Mesenteric fat pad (tissue), 1 donor: ENCODE results near the gene DHRS7B. TPM values are rescaled to one million over a fixed set of nuclear protein-coding genes. Genes with fewer than 3 reads are reported as not detected.
"Not testable (repeated sequence)": the region's sequence is repeated elsewhere in the genome, so short reads cannot be mapped to it uniquely, and the experiment has no call there.

ENCODE experiments used
- DNase-seq: peaks from one replicate; pipeline ENCODE4 v3.0.0-alpha.2; 2020; ENCODE audit warnings: low spot score
- long read RNA-seq: library from polyadenylated mRNA; unstranded; transcript quantifications from one replicate; pipeline ENCODE4 v2.0.0, GENCODE V29; 2020
- total RNA-seq: library from RNA; stranded (reverse); fragmentation: NEBNext Ultra II Directional; extraction: Animal tissue kit (Norgen Biotek cat#: 25700); gene quantifications from one replicate; pipeline ENCODE4 v1.2.1, GENCODE V29; 2021
- donor health status: DM: yes; HTN: yes; CAD: no.

Gene DHRS7B, protein sequence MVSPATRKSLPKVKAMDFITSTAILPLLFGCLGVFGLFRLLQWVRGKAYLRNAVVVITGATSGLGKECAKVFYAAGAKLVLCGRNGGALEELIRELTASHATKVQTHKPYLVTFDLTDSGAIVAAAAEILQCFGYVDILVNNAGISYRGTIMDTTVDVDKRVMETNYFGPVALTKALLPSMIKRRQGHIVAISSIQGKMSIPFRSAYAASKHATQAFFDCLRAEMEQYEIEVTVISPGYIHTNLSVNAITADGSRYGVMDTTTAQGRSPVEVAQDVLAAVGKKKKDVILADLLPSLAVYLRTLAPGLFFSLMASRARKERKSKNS
- 34.4 TPM for total RNA-seq
- long read RNA-seq, transcript DHRS7B-201 (6 exons, 1,567 nt) = minor isoform, 18 of 190 reads
- long read RNA-seq, transcript DHRS7B-207 (1 exons, 1,910 nt) = minor isoform, 18 of 190 reads
- long read RNA-seq, transcript DHRS7B-202 (7 exons, 2,175 nt) = major isoform, 124 of 190 reads
- long read RNA-seq, partial matches to known transcripts = 11 of 190 reads
- long read RNA-seq, other reads (novel, unspliced or antisense) = 17 of 190 reads

DNA sequence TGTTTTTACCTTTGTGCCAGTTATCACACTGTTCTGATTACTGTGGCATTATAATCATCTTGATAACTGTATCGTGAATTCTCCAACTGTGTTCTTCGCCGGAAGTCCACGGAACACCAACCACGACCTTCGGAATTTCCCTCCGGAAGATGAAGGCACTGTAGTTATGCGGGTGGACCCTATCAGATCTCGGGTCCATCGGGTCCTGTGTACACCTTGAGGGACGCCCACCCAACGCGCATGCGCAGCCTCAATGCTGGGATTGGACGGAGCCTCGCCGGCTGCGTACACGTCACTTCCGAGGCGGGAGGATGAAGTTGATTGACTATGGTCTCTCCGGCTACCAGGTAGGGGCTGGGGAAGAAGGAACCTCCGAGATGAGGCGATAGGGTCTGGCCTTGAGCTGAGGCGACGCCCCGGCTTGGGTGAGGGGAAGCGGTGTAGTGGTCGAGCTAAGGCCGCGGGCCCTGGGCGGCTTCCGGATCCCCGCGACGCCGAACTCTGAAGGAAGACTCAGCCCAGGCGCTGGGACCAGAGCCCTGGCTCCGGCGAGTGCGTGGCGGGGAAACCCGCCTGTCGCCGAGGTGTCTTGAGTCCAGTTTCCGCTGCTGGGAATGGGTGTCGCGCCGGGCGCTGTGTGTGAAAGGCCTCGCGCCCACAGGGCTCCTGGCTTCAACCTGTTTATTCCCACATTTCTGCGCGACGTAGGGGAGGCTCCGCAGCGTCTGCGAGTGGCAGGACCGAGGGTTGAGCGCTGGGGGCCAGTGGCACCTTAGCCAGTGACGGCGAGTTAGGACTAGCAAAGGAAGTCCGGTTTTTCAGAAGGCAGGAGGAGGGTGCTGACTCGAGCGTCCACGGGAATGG lies at the start of gene DHRS7B:
Gene DHRS7B, plus strand, starts transcription at position 320 of the 864 bp plus-strand sequence. Its CDS starts 8 bp downstream, at position 328.
- DNase-seq = peak; percentile 99

GRCh38 chr17:21077281-21077680 lies 49.5 kb upstream of the DHRS7B start:
- no peak for DNase-seq

GRCh38 chr17:21078016-21078780 lies 48.6 kb upstream of the DHRS7B start:
- no peak for DNase-seq

DNA sequence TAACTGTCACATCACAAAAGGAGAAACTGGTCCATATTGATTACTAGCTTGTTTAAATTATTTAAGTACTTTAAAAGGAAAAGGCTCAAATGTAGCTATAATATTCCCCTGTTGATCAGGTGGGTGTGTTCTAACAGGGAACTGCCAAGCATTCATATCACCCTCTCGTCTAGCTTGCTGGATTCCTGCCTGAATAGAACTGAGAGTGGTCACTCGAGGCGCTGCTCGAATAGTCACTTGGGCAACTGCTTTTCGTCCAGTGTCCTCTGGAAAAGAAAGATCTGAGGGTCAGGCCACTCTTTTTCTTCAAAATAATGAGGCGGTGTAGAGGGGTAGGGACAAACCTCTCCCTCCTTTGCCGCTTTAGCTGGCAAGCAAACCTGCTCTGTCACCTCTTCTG lies 47.6 kb upstream of the DHRS7B start:
- no peak for DNase-seq

DNA sequence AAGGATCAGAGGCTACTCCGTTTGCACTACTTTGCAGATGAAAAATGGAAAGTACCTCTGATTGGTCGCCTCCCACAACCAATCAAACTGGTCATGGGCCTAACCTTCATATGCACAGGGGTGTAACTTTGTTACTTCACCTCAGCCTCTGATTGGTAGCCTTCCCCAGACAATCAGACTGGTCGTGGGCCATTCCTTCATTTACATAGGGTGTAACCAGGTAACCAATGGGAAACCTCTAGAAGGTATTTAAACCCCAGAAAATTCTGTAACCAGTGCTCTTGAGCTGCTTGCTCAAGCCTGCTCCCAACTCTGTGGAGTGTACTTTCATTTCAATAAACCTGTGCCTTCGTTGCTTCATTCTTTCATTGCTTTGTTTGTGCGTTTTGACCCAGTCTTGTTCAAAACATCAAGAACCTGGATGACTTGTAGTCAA lies 44.7 kb upstream of the DHRS7B start:
- DNase-seq = no peak

DNA sequence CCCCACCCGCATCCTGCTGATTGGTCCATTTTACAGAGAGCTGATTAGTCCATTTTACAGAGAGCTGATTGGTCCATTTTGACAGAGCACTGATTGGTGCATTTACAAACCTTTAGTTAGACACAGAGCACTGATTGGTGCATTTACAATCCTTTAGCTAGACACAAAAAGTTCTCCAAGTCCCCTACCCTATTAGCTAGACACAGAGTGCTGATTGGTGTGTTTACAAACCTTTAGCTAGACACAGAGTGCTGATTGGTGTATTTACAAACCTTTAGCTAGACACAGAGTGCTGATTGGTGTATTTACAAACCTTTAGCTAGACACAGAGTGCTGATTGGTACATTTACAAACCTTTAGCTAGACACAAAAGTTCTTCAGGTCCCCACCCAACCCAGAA lies 41.5 kb upstream of the DHRS7B start:
- not testable (repeated sequence) for DNase-seq

DNA sequence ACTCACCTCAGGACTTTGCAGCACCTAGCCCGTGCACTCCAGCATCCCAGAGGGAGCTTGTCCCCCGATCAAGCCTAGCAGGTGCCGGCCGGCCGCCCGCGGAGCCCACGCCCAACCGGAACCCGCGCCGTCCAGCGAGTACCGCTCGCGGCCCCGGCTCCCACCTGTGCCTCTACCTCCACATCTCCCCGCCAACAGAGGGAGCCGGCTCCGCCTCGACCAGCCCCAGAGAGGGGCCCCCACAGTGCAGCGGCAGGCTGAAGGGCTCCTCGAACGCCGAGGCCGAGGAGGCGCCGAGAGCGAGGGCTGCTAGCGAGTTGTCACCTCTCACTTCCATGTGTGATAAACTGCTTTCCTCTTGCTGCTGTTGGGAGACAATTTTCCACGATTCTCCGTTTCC lies 41.1 kb upstream of the DHRS7B start:
- DNase-seq = no peak

DNA sequence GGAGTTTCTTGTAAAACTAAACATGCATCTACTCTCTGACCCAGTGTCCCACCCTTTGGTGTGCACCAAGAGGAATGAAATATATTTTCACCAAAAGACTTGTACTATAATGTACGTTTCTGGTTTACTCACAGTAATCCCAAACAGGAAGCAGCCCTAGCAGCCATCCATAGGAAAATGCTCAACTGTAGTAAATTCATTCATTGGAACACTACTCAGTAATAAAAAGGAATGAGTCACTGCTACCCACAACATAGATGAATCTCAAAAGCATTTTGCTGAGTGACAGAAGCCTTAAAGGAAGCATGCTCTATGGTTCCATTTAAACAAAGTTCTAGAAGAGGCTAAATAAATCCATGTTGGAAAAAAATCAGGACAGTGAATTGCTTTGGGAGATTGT lies 37.6 kb upstream of the DHRS7B start:
- no peak for DNase-seq

DNA sequence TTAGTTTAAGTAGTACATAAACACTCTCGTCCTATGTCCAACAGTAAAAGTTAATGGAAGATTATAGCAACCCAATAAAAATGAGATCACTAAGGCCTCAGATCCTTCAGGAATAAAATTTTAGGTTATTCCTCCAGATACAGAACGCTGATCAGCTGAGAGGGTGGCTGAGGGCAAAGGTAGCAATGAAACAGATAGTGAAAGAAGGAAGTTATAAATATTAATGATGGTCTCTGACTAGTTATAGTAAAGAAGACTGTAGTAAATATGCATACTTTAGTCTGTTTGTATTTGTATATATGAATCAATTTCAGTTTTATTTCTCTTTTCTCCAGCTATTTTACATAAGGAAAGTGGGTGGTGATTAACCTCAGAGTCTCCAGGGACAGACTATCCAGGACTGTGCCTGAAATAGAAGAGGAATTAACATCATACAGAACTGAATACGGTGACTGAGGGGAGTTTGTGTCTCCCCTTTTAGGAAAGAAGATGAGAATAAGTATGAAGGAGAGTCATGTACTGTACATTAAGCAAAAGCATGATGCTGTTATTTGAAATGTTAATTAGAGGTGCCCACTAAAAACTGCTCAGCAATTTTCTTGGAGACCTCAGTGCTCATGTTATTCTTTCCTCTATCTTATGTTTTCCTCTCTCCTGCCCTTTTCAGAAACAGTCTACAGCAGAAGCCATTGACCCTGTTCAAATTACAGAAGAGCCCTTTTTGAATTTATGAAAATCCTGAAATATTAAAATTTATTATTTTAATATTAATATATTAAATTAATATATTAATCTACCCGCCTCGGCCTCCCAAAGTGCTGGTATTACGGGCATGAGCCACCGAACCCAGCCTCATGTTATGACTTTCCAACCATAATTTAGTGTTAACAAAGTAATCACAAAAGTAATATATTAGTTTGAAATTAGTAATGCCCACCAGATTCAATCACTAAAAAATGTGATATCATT lies 36.5 kb upstream of the DHRS7B start:
- DNase-seq = no peak

DNA sequence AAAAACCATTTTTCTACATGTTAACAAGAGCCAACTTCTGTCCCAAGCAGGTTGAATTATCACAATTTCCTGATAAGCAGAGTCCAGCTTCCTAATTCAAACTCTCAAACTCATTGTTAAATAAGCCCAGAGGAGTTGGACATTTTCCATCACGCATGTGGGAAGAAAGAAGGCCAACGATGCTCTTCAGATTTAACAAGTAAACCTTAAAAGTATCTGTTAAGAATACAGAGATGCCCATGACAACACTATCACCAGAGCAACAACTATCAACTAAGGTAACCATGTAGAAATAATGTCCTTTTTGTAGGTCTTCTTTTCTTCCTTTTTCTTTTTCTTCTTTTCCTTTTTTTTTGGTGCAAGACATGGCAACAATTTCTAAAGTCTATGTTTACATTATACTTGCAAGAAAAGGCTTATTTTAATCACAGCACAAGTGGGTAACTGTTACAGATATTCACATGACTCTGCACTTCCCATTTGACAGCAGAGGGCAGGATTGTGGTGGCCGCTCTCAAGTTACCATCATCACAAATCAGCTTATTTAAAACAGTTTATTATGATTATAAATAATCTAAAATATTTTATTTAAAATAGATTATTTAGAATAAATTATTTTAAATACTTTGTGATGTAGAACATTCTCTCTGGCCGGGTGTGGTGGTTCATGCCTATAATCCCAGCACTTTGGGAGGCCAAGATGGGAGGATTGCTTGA lies 35.7 kb upstream of the DHRS7B start:
- no peak for DNase-seq

- DNase-seq = no peak
These were observed 32.5 kb upstream of the DHRS7B start for GRCh38 chr17:21094298-21094704.

- DNase-seq = no peak
These were observed 31.0 kb upstream of the DHRS7B start for GRCh38 chr17:21095735-21096134.

DNA sequence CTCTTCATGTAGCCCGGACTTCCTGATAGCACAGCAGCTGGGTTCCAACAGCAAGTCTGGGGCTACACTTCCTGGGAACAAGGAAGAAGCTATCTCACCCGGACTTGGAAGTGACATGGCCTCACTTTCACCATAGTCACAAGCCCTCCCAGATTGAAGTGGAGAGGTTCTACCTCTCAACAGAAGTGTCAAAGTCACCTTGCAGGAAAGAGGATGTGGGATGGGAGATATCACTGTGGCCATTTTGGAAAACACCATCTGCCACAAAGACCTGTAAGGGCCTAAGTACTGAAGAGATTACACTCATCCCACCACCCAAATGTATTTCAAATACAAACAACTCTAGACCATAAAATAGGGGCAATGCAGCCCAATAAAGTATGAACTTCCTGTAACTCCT lies 29.9 kb upstream of the DHRS7B start:
- DNase-seq = no peak

DNA sequence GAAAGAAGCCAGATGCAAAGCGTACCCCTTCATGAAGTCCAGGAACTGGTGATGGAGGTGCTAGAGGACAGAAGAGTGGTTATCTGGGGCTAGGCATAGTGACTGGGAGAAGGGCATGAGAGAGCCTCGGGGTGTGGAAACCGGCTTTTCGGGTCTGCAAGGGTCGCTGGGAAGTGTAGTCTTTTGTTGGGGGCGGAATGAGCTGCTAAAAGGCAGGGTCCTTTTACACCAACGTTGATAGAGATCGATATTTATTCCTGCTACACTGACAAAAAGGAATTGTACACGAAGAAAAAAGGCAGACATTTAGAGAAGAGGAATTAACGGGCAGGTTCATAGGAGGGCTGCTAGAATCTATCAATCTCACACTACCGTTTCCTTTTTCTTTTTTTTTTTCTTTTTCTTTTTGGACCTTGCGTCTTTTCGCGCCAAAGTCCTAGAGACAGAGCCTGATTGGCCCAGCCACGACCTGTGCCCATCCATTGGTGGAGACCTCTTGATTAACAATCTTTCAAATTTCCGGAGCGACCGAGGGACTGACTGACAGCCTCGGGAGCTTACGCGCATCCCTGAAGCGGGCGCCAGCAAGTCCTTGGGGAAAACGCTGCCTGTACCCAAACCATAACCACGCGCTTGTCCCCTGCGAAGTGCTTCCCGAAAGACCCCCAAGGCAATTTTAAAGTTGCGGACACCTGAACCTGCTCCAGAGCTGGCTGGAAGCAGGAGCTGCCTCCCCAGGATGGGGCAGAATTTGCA lies 27.7 kb upstream of the DHRS7B start:
- DNase-seq = no peak

GRCh38 chr17:21100636-21101035 lies 26.1 kb upstream of the DHRS7B start:
- DNase-seq = no peak

GRCh38 chr17:21104608-21105007 lies 22.2 kb upstream of the DHRS7B start:
- DNase-seq = no peak

GRCh38 chr17:21105064-21105894 lies 21.5 kb upstream of the DHRS7B start:
- DNase-seq = no peak

- DNase-seq = no peak
These were observed 20.4 kb upstream of the DHRS7B start for GRCh38 chr17:21106316-21106715.
